K562 (cell line): Measurements from ENCODE around the gene IKZF3. TPM values are rescaled to one million over a fixed set of nuclear protein-coding genes. Genes with fewer than 3 reads are reported as not detected.

Source experiments
- ADNP ChIP-seq: fragments of 200-800 bp; sonication (Bioruptor generic); IDR thresholded peaks from 2 replicates; pipeline ENCODE4 v1.6.1; 2016; ENCODE audit warnings: missing genetic modification characterization, missing compliant biosample characterization
- AFF1 ChIP-seq, 2 experiments: fragments of 450-650 bp; IDR thresholded peaks; 2 replicates each; pipeline ENCODE4 v1.6.1; 2018; ENCODE audit warnings: mild to moderate bottlenecking in 2 of 2, low read depth in 1 of 2; ENCODE audit not compliant: partially characterized antibody in 2 of 2
- ARID2 ChIP-seq: fragments of 450-650 bp; IDR thresholded peaks from 2 replicates; pipeline ENCODE4 v1.6.1; 2017; ENCODE audit warnings: antibody characterized with exemption, mild to moderate bottlenecking
- BHLHE40 ChIP-seq: IDR thresholded peaks from 2 replicates; pipeline ENCODE4 v1.6.1; 2011; ENCODE audit warnings: low read length, improper control_type of control experiment
- CREB1 ChIP-seq, 2 experiments: sonication (generic) in 1 of 2; formaldehyde crosslinking in 1 of 2; IDR thresholded peaks; 2 replicates each; pipeline versions ENCODE4 v1.6.1 to v1.8.0; 2012 to 2022; ENCODE audit warnings: inconsistent platforms in 1 of 2, mild to moderate bottlenecking in 1 of 2, missing genetic modification reagents in 1 of 2, moderate library complexity in 1 of 2
- ELF1 ChIP-seq: fragments of 200-800 bp; sonication (Bioruptor generic); IDR thresholded peaks from 2 replicates; pipeline ENCODE4 v1.6.1; 2016; ENCODE audit warnings: missing genetic modification characterization, missing compliant biosample characterization
- GABPA ChIP-seq: fragments of 200-800 bp; sonication (Bioruptor generic); conservative IDR thresholded peaks from 2 replicates; pipeline ENCODE4 v1.6.1; 2016; ENCODE audit warnings: low read depth, missing genetic modification characterization, missing compliant biosample characterization
- KLF13 ChIP-seq: fragments of 450-650 bp; IDR thresholded peaks from 2 replicates; pipeline ENCODE4 v1.6.1; 2016; ENCODE audit warnings: missing genetic modification characterization, low read depth, mild to moderate bottlenecking, missing compliant biosample characterization, moderate library complexity, borderline replicate concordance
- MYNN ChIP-seq, 2 experiments: sonication (generic); formaldehyde crosslinking in 1 of 2; IDR thresholded peaks; 2 replicates each; pipeline versions ENCODE4 v1.5.0 to v1.6.1; 2016 to 2020; ENCODE audit warnings: antibody characterized with exemption in 1 of 2, missing genetic modification reagents in 1 of 2
- PRMT5 ChIP-seq: sonication (generic); formaldehyde crosslinking; IDR thresholded peaks from 2 replicates; pipeline ENCODE4 v1.5.0; 2020; ENCODE audit warnings: missing genetic modification reagents
- RAD21 ChIP-seq, 2 experiments: fragments of 250-450 bp in 1 of 2; fragments of 450-650 bp in 1 of 2; sonication (Bioruptor Pico) in 1 of 2; formaldehyde crosslinking in 1 of 2; IDR thresholded peaks in 1 of 2; conservative IDR thresholded peaks in 1 of 2; 2 replicates each; pipeline versions ENCODE4 v1.4.0 to v1.8.0; 2020 to 2022; ENCODE audit warnings: mild to moderate bottlenecking in 2 of 2, moderate library complexity in 1 of 2
- SIN3B ChIP-seq: fragments of 450-650 bp; IDR thresholded peaks from 2 replicates; pipeline ENCODE4 v1.6.1; 2017; ENCODE audit warnings: low read depth, mild to moderate bottlenecking, moderate library complexity
- SRF ChIP-seq, 2 experiments: fragments of 250-450, 450-650 bp in 1 of 2; sonication (Bioruptor Pico) in 1 of 2; sonication (generic) in 1 of 2; formaldehyde crosslinking; IDR thresholded peaks; 2 replicates each; pipeline versions ENCODE4 v1.5.0 to v1.5.1; 2020 to 2022; ENCODE audit warnings: mild to moderate bottlenecking in 1 of 2, missing genetic modification reagents in 1 of 2
- ZBTB2 ChIP-seq: fragments of 450-650 bp; IDR thresholded peaks from 2 replicates; pipeline ENCODE4 v1.6.1; 2016; ENCODE audit warnings: antibody characterized with exemption
- ZBTB9 ChIP-seq: fragments of 450-650 bp; formaldehyde crosslinking; IDR thresholded peaks from 2 replicates; pipeline ENCODE4 v1.4.0; 2020; ENCODE audit warnings: mild to moderate bottlenecking, moderate library complexity
- ZNF583 ChIP-seq: fragments of 250-450 bp; sonication (Bioruptor Pico); IDR thresholded peaks from 2 replicates; pipeline ENCODE4 v1.4.0; 2020
- ZNF639 ChIP-seq, 2 experiments: fragments of 200-800 bp in 1 of 2; sonication (Bioruptor generic) in 1 of 2; sonication (generic) in 1 of 2; formaldehyde crosslinking in 1 of 2; IDR thresholded peaks in 1 of 2; conservative IDR thresholded peaks in 1 of 2; 2 replicates each; pipeline versions ENCODE4 v1.5.0 to v1.6.1; 2016 to 2020; ENCODE audit warnings: missing compliant biosample characterization in 1 of 2, missing genetic modification characterization in 1 of 2, missing genetic modification reagents in 1 of 2
- polyA plus RNA-seq, 8 experiments: library from polyadenylated mRNA; depleted of rRNA in 4 of 8; stranded (reverse) in 5 of 8; unstranded in 3 of 8; fragments of >200 nt; fragmentation: Nextera tagmentation in 2 of 8; fragmentation: Illumina TruSeq in 1 of 8; extraction: Ambion mirVana in 2 of 8; extraction: Trizol in 1 of 8; gene quantifications; 2 replicates each; pipeline versions ENCODE4 v1.2.1 to v1.2.3, GENCODE V29; 2011 to 2014; ENCODE audit warnings: inconsistent platforms in 1 of 8, missing spikeins in 1 of 8
- total RNA-seq, 7 experiments: library from RNA; depleted of rRNA in 6 of 7; stranded (reverse); fragments of >200 nt in 6 of 7; fragmentation: Illumina TruSeq in 2 of 7; extraction: Trizol in 2 of 7; gene quantifications; 2 replicates each; pipeline versions ENCODE4 v1.2.1 to v1.2.3, GENCODE V29; 2011 to 2021; ENCODE audit warnings: low replicate concordance in 1 of 7

Gene IKZF3
- total and polyA plus RNA-seq, 9 of the 15 experiments (the other 6 are each of a cell fraction or from before 2014, with no cell fraction given) = 0.06 to 1.6 (median 0.62) TPM

GRCh38 chr17:39754161-39754957 is 109.8 kb downstream of the IKZF3 start (continued):
- TF ChIP-seq RAD21 (CRISPR knock-in tag; conservative IDR thresholded peaks at IDR 0.05 in 1 of 2, IDR thresholded peaks at IDR 0.05 in 1 of 2) (peak; percentile 88 to 95), GABPA (tag) (peak; percentile 79), ZBTB2 (0 out of 2 replicates have a peak, but pooled peaks have one; percentile 22), ELF1 (tag) (peak; percentile 61; the same call in 1 of the 2 replicates), CREB1 (IDR thresholded peaks at IDR 0.05) (peak; percentile 57; the same call in 1 of the 2 replicates), CREB1 (CRISPR knock-in tag; IDR thresholded peaks at IDR 0.05) (peak; percentile 51), ZNF583 (CRISPR knock-in tag) (peak; percentile 42; the same call in 1 of the 2 replicates), ZNF639 (CRISPR knock-in tag; conservative IDR thresholded peaks at IDR 0.05 in 1 of 2, IDR thresholded peaks at IDR 0.05 in 1 of 2) (peak in 1 of 2 experiments; percentile 90; a peak in 2 of 4 replicates), MYNN (IDR thresholded peaks at IDR 0.05) (no peak), MYNN (CRISPR knock-in tag; IDR thresholded peaks at IDR 0.05) (no peak), BHLHE40 (peak; percentile 43; the same call in 1 of the 2 replicates), PRMT5 (CRISPR knock-in tag) (no peak), ZBTB9 (CRISPR knock-in tag) (peak; percentile 45; the same call in 1 of the 2 replicates), AFF1 (IDR thresholded peaks at IDR 0.05; ENCODE audit: low read depth in 1 of 2, partially characterized antibody in 2 of 2) (no peak), ADNP (no peak), SIN3B (peak; percentile 91), KLF13 (tag) (no peak), SRF (CRISPR knock-in tag; IDR thresholded peaks at IDR 0.05) (peak in 1 of 2 experiments; percentile 60; a peak in 1 of 4 replicates), ARID2 (0 out of 2 replicates have a peak, but pooled peaks have one; percentile 15)
